Heart left ventricle (tissue), 13 donors: ENCODE data around the gene GAB2.

Source experiments
- POLR2A ChIP-seq, 2 donors: fragments of 450-650 bp; IDR thresholded peaks; one replicate each; pipeline ENCODE4 v1.6.1; 2017; ENCODE audit warnings: antibody characterized with exemption in 2 of 2, mild to moderate bottlenecking in 2 of 2, moderate library complexity in 2 of 2
- TF ChIP-seq, protein P1 (sequence below), 12 donors: fragments of 200-600 bp; sonication (generic) in 4 of 12; IDR thresholded peaks; one replicate each; pipeline versions ENCODE4 v1.5.0 to v1.8.0; 2018 to 2022; ENCODE audit warnings: antibody characterized with exemption in 12 of 12, mild to moderate bottlenecking in 5 of 12
- donor health status: ischemic (EF 13 %, LVEDD 7.1; RV severe dilation, severe dysfunction).
- donor health status: DM: no; HTN: yes; CAD: no.
- donor health status: DM: no; HTN: no; CAD: no.
- donor health status: ischemic (EF 25% LVEDD 6.9; RV normal size, moderate dysfunction).
- donor health status: ischemic (EF 25% LVEDD 5.7; RV mildly dilated, moderate dysfunction).
- donor health status: ischemic (EF 35%, LVEDD 5.7; RV mildly dilated, moderate dysfunction).
- donor health status: nonischemic (EF 11% LVEDD 7.7; RV severe dilation, severe dysfunction).
- donor health status: DM: yes; HTN: yes; CAD: no.
- donor health status: PGD.
- donor health status: ischemic (EF 29% LVEDD 5.4; RV normal size, mild dysfunction).
- donor health status: nonischemic (EF 23%, LVEDD 6.1; RV moderate dilation, normal function).

DNA sequence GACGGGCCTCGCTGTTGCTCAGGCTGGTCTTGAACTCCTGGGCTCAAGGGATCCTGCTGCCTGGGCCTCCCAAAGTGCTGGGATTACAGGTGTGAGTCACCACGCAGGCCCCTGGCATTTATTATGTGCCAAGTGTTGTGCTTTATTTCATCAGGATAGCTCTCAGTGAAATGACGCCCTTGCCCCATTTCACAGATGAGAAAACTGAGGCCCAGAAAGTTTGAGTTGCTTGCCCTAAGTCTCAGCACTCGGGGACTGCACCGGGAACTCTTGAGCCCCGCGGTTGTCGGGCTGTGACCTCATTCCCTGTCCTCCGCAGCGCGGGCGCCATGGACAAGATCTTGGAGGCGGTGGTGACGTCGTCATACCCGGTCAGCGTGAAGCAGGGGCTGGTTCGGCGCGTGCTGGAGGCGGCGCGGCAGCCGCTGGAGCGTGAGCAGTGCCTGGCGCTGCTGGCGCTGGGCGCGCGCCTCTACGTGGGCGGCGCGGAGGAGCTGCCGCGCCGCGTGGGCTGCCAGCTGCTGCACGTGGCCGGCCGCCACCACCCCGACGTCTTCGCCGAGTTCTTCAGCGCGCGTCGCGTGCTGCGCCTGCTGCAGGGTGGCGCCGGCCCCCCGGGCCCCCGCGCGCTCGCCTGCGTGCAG lies 221.6 kb downstream of the GAB2 start:
- TF ChIP-seq, protein P1, sequence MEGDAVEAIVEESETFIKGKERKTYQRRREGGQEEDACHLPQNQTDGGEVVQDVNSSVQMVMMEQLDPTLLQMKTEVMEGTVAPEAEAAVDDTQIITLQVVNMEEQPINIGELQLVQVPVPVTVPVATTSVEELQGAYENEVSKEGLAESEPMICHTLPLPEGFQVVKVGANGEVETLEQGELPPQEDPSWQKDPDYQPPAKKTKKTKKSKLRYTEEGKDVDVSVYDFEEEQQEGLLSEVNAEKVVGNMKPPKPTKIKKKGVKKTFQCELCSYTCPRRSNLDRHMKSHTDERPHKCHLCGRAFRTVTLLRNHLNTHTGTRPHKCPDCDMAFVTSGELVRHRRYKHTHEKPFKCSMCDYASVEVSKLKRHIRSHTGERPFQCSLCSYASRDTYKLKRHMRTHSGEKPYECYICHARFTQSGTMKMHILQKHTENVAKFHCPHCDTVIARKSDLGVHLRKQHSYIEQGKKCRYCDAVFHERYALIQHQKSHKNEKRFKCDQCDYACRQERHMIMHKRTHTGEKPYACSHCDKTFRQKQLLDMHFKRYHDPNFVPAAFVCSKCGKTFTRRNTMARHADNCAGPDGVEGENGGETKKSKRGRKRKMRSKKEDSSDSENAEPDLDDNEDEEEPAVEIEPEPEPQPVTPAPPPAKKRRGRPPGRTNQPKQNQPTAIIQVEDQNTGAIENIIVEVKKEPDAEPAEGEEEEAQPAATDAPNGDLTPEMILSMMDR (IDR thresholded peaks at IDR 0.05) = no peak
- TF ChIP-seq POLR2A (IDR thresholded peaks at IDR 0.05) = no peak
